ENCODE measurements around the gene LRP1B.

Gene LRP1B

DNA sequence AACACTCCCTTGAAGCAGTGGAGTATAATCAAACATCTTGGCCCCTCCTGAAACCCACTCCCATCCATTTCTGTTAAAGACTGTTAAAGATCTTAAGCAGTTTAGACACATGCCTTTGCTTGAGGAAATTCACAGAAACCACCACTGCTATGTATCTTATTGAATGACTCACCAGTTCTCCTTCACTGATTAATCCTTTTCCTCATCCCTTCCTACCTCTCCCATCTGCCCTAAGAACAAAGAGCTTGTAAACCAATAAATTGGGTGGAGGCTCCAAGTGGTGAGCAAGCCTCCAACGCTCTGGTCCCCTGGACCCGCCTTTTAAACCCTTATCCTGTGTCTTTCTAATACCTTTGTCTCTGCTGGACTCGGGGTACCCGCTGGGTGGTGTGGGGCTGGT is 746.1 kb downstream of the LRP1B start:
- Histone ChIP-seq H3K36me3 (ENCODE audit: insufficient read depth, low read length) (no peaks in the 10 kb centered on the region), H2AFZ (ENCODE audit: low read depth, low read length) (no peak overlapping the region), H3K4me2 (ENCODE audit: insufficient read depth, low read length) (no peak overlapping the region), H4K20me1 (ENCODE audit: insufficient read depth, low read length) (no peaks in the 10 kb centered on the region), H3K9me3 (ENCODE audit: insufficient read depth, low read length, severe bottlenecking) (no peaks in the 10 kb centered on the region), H3K9ac (ENCODE audit: low read depth, low read length) (no peak overlapping the region), H3K27ac (ENCODE audit: low read length) (peak overlapping the region; percentile 50; the same call in 1 of the 2 replicates), H3K4me3 (ENCODE audit: low read depth in 1 of 2, low read length in 2 of 2) (no peak overlapping the region), H3K27me3 (ENCODE audit: insufficient read depth, low read length, poor library complexity) (no peaks in the 10 kb centered on the region), H3K4me1 (ENCODE audit: insufficient read depth, low read length) (peaks cover 58% of the 10 kb centered on the region), H3K79me2 (ENCODE audit: insufficient read depth, low read length) (no peaks in the 10 kb centered on the region)
- TF ChIP-seq, protein P1, sequence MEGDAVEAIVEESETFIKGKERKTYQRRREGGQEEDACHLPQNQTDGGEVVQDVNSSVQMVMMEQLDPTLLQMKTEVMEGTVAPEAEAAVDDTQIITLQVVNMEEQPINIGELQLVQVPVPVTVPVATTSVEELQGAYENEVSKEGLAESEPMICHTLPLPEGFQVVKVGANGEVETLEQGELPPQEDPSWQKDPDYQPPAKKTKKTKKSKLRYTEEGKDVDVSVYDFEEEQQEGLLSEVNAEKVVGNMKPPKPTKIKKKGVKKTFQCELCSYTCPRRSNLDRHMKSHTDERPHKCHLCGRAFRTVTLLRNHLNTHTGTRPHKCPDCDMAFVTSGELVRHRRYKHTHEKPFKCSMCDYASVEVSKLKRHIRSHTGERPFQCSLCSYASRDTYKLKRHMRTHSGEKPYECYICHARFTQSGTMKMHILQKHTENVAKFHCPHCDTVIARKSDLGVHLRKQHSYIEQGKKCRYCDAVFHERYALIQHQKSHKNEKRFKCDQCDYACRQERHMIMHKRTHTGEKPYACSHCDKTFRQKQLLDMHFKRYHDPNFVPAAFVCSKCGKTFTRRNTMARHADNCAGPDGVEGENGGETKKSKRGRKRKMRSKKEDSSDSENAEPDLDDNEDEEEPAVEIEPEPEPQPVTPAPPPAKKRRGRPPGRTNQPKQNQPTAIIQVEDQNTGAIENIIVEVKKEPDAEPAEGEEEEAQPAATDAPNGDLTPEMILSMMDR (IDR thresholded peaks at IDR 0.05; ENCODE audit: borderline replicate concordance, extremely low read depth, low read length, poor library complexity, severe bottlenecking), result no peak
- no peak for TF ChIP-seq EZH2 (IDR thresholded peaks at IDR 0.05; ENCODE audit: borderline replicate concordance, low read depth, low read length, severe bottlenecking)
- DNase-seq (peak; percentile 30), ATAC-seq (ENCODE audit: insufficient read depth, low read depth) (no peak)

DNA sequence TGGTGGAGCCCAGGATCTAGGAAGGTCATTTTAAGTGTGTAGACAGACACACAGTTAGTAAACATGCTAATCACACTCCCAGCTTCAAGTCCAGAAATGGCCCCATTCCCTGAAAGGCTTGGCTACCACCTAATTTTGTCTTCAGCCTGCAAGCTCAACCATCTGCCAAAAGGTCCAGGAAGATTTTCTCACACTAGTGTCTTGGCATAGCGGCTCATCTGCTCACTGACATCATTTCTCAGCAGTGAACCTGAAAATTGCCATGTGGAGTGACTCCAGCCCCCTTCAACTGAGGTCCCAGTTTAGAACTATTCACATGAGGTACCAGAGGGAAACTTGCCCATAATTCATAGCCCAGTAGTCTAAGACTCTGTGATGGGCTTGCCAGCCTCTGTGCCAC is 748.9 kb downstream of the LRP1B start:
- TF ChIP-seq, protein P1 (IDR thresholded peaks at IDR 0.05; ENCODE audit: borderline replicate concordance, extremely low read depth, low read length, poor library complexity, severe bottlenecking), result no peak
- no peak for TF ChIP-seq EZH2 (IDR thresholded peaks at IDR 0.05; ENCODE audit: borderline replicate concordance, low read depth, low read length, severe bottlenecking)
- ATAC-seq (ENCODE audit: insufficient read depth, low read depth) (no peak), DNase-seq (no peak)
- Histone ChIP-seq H4K20me1 (ENCODE audit: insufficient read depth, low read length) (no peaks in the 10 kb centered on the region), H3K4me1 (ENCODE audit: insufficient read depth, low read length) (peaks cover 74% of the 10 kb centered on the region), H2AFZ (ENCODE audit: low read depth, low read length) (peak overlapping the region; percentile 40), H3K9me3 (ENCODE audit: insufficient read depth, low read length, severe bottlenecking) (peaks cover 4% of the 10 kb centered on the region), H3K27ac (ENCODE audit: low read length) (peak overlapping the region; percentile 94), H3K9ac (ENCODE audit: low read depth, low read length) (no peak overlapping the region), H3K79me2 (ENCODE audit: insufficient read depth, low read length) (no peaks in the 10 kb centered on the region), H3K36me3 (ENCODE audit: insufficient read depth, low read length) (no peaks in the 10 kb centered on the region), H3K4me3 (ENCODE audit: low read depth in 1 of 2, low read length in 2 of 2) (no peak overlapping the region), H3K4me2 (ENCODE audit: insufficient read depth, low read length) (no peak overlapping the region; the same call in 1 of the 2 replicates), H3K27me3 (ENCODE audit: insufficient read depth, low read length, poor library complexity) (no peaks in the 10 kb centered on the region)

DNA sequence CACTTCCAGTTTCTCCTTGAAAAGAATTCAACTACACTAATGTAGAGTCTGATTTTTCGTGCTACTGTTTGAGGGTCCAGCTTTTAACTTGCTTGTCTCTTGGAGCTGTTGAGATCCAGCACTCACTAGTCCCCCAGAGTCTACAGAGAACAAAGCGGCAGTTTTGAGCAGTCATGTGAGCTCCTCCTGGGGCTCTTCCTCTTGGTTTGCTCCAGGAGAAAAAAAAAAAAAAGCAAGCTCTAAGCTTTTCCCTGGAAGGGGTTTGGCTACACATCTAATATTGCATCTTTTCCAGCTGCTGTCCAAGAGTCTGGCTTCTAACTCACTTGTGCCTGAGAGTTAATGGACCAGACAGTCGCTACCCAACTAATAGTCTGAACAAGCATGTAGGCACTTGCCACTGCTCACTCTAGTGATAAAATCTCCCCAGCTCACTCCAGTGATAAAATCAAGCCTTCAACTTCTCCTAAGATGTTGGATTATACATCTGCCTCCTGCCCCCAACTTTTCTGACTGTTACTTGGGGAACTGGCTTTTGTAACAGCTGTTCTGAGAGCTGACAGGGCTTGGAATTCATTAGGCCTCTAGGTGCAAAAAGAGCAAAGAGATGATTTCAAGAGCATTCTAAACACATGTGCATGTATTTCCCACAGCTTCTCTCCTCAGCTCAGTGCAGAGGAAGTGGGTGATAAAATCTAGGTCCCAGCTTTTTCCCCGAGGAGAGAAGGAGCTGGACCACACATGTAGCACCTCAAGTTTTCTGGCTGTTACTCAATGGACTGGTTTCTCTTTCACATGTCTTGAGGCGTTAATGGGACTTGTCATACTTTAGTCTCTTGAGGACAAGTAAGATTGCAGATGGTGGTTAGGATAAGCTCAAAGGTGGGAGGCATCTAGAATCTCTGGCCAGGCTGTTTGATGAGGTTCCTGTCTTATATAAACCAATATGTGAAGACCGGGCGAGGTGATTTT is 750.5 kb downstream of the LRP1B start:
- Histone ChIP-seq H3K4me1 (ENCODE audit: insufficient read depth, low read length) (peaks cover 75% of the 10 kb centered on the region), H3K9me3 (ENCODE audit: insufficient read depth, low read length, severe bottlenecking) (peaks cover 4% of the 10 kb centered on the region), H3K79me2 (ENCODE audit: insufficient read depth, low read length) (no peaks in the 10 kb centered on the region), H2AFZ (ENCODE audit: low read depth, low read length) (peak overlapping the region; percentile 70), H4K20me1 (ENCODE audit: insufficient read depth, low read length) (no peaks in the 10 kb centered on the region), H3K36me3 (ENCODE audit: insufficient read depth, low read length) (no peaks in the 10 kb centered on the region), H3K4me3 (ENCODE audit: low read depth in 1 of 2, low read length in 2 of 2) (peak overlapping the region in 1 of 2 experiments; percentile 44; a peak in 2 of 4 replicates), H3K4me2 (ENCODE audit: insufficient read depth, low read length) (peak overlapping the region; percentile 54), H3K9ac (ENCODE audit: low read depth, low read length) (peak overlapping the region; percentile 57), H3K27me3 (ENCODE audit: insufficient read depth, low read length, poor library complexity) (no peaks in the 10 kb centered on the region), H3K27ac (ENCODE audit: low read length) (peak overlapping the region; percentile 94)
- TF ChIP-seq, protein P1 (IDR thresholded peaks at IDR 0.05; ENCODE audit: borderline replicate concordance, extremely low read depth, low read length, poor library complexity, severe bottlenecking), result peak; percentile 28
- no peak for TF ChIP-seq EZH2 (IDR thresholded peaks at IDR 0.05; ENCODE audit: borderline replicate concordance, low read depth, low read length, severe bottlenecking)
- ATAC-seq (ENCODE audit: insufficient read depth, low read depth) (peak; percentile 80), DNase-seq (peak; percentile 73)

Data from DND-41 (cell line).